GM23338 (cell line): Measurements from ENCODE around the gene SP9.

ENCODE experiments used
- CREB1 ChIP-seq: fragments of 250-450 bp; sonication (Bioruptor Pico); IDR thresholded peaks from 2 replicates; pipeline ENCODE4 v1.5.0; 2020; ENCODE audit warnings: low read depth, mild to moderate bottlenecking, moderate library complexity
- CTCF ChIP-seq, 2 experiments: fragments of 200-600 bp in 1 of 2; sonication (generic) in 1 of 2; conservative IDR thresholded peaks; 2 replicates each; pipeline versions ENCODE4 v1.5.1 to v1.6.1; 2016 to 2017; ENCODE audit warnings: antibody characterized with exemption in 2 of 2, low read depth in 2 of 2, mild to moderate bottlenecking in 2 of 2, moderate library complexity in 1 of 2
- ETS1 ChIP-seq: IDR thresholded peaks from 2 replicates; pipeline ENCODE4 v1.6.1; 2016; ENCODE audit warnings: antibody characterized with exemption
- EZH2 ChIP-seq: fragments of 200-600 bp; sonication (generic); IDR thresholded peaks from one replicate; pipeline ENCODE4 v1.8.0; 2017; ENCODE audit warnings: antibody characterized with exemption, mild to moderate bottlenecking, low read depth; ENCODE audit not compliant: unreplicated experiment
- EZH2phosphoT487 ChIP-seq: fragments of 200-600 bp; sonication (generic); IDR thresholded peaks from one replicate; pipeline ENCODE4 v1.8.1; 2018; ENCODE audit warnings: antibody characterized with exemption; ENCODE audit not compliant: unreplicated experiment
- JUNB ChIP-seq: IDR thresholded peaks from one replicate; pipeline ENCODE4 v1.6.1; 2016; ENCODE audit warnings: antibody characterized with exemption; ENCODE audit not compliant: unreplicated experiment
- POLR2AphosphoS5 ChIP-seq: IDR thresholded peaks from 2 replicates; pipeline ENCODE4 v1.6.1; 2016; ENCODE audit warnings: antibody characterized with exemption, low read depth
- REST ChIP-seq: IDR thresholded peaks from one replicate; pipeline ENCODE4 v1.6.1; 2018; ENCODE audit warnings: antibody characterized with exemption; ENCODE audit not compliant: unreplicated experiment
- ZNF114 ChIP-seq: fragments of 250-450 bp; sonication (Bioruptor Pico); IDR thresholded peaks from 2 replicates; pipeline ENCODE4 v1.5.0; 2020; ENCODE audit warnings: mild to moderate bottlenecking, moderate library complexity
- ZNF462 ChIP-seq: fragments of 250-450 bp; sonication (Bioruptor Pico); IDR thresholded peaks from 2 replicates; pipeline ENCODE4 v1.5.0; 2020; ENCODE audit warnings: mild to moderate bottlenecking, moderate library complexity

GRCh38 chr2:174341293-174341994, 6.7 kb downstream of the SP9 start:
- TF ChIP-seq CTCF (conservative IDR thresholded peaks at IDR 0.05; ENCODE audit: low read depth in 2 of 2) (peak; percentile 95 to 99), CREB1 (CRISPR knock-in tag) (no peak), POLR2AphosphoS5 (no peak), REST (no peak), EZH2 (peak; percentile 76), ZNF462 (CRISPR knock-in tag) (no peak), EZH2phosphoT487 (peak; percentile 51), ETS1 (no peak), ZNF114 (CRISPR knock-in tag) (no peak), JUNB (no peak)
